Activated CD4-positive, alpha-beta T cell treated with anti-CD3 and anti-CD28 coated beads, Interleukin-10, Interleukin-2, amounts not matched to agents 100 ng/mL and 50 ng/mL, durations not matched to agents 16 hours and 8 hours (primary cell): Measurements from ENCODE around the gene TMEM242.
A peak's percentile ranks its signal among the peaks of the same experiment; 100 is the strongest.

Experiments
- DNase-seq: peaks from one replicate; pipeline ENCODE4 v3.0.0-alpha.2; 2020

The TMEM242 gene

GRCh38 chr6:157268835-157269234 is 54.5 kb downstream of the TMEM242 start:
- DNase-seq, result no peak

- no peak for DNase-seq
Measured at GRCh38 chr6:157268396-157268795, 54.9 kb downstream of the TMEM242 start.

- DNase-seq, result no peak
Measured at GRCh38 chr6:157267654-157268053, 55.7 kb downstream of the TMEM242 start.

GRCh38 chr6:157267109-157267611 is 56.2 kb downstream of the TMEM242 start:
- no peak for DNase-seq

- DNase-seq, result no peak
Measured at GRCh38 chr6:157266274-157267101, 56.8 kb downstream of the TMEM242 start.

- no peak for DNase-seq
Measured at GRCh38 chr6:157265635-157266034, 57.7 kb downstream of the TMEM242 start.

GRCh38 chr6:157265186-157265585 is 58.1 kb downstream of the TMEM242 start:
- DNase-seq, result no peak

- no peak for DNase-seq
Measured at GRCh38 chr6:157264701-157265100, 58.6 kb downstream of the TMEM242 start.

- no peak for DNase-seq
Measured at GRCh38 chr6:157263881-157264397, 59.4 kb downstream of the TMEM242 start.

- no peak for DNase-seq
Measured at GRCh38 chr6:157263146-157263545, 60.2 kb downstream of the TMEM242 start.

- DNase-seq, result no peak
Measured at GRCh38 chr6:157261606-157262005, 61.7 kb downstream of the TMEM242 start.

- no peak for DNase-seq
Measured at GRCh38 chr6:157260735-157261410, 62.4 kb downstream of the TMEM242 start.

- DNase-seq, result no peak
Measured at GRCh38 chr6:157259443-157259842, 63.9 kb downstream of the TMEM242 start.

GRCh38 chr6:157258878-157259277 is 64.4 kb downstream of the TMEM242 start:
- DNase-seq, result peak; percentile 31

- DNase-seq, result no peak
Measured at GRCh38 chr6:157255079-157255478, 68.2 kb downstream of the TMEM242 start.

GRCh38 chr6:157254538-157254937 is 68.8 kb downstream of the TMEM242 start:
- no peak for DNase-seq

- DNase-seq, result no peak
Measured at GRCh38 chr6:157253699-157254098, 69.6 kb downstream of the TMEM242 start.

GRCh38 chr6:157253017-157253416 is 70.3 kb downstream of the TMEM242 start:
- DNase-seq, result no peak

GRCh38 chr6:157251586-157252247 is 71.6 kb downstream of the TMEM242 start:
- DNase-seq, result no peak

GRCh38 chr6:157249826-157250225 is 73.5 kb downstream of the TMEM242 start:
- DNase-seq, result no peak

GRCh38 chr6:157248264-157248663 is 75.1 kb downstream of the TMEM242 start:
- DNase-seq, result no peak

GRCh38 chr6:157246771-157247484 is 76.4 kb downstream of the TMEM242 start:
- no peak for DNase-seq
